HG02885 (cell line): ENCODE measurements around the gene FBN1.

Experiments used
- ATAC-seq: cut with Tn5 transposase; IDR thresholded peaks from one replicate; pipeline ENCODE4 v1.9.1; 2021; ENCODE audit warnings: mild to moderate bottlenecking; ENCODE audit not compliant: unreplicated experiment, poor library complexity

The FBN1 gene

DNA sequence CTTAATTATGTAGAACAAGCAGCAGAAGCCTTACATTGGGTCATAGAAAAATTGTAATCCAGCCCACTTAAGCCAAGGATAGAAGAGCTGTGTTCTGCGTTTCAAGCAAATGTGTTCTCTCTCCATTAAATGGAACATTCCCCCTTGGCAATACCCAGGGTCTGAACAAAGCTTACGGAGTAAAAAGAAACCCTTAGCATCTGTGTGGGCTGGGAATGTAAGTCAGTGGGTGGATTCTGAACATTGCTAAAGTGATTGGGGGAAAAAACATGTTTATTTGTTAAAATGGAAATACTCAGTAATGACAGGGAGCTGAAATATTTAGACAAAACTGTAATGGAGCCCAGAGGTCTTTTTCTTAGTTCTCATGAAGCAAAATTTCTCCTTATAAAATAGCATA lies 166.9 kb downstream of the FBN1 start:
- no peak for ATAC-seq

DNA sequence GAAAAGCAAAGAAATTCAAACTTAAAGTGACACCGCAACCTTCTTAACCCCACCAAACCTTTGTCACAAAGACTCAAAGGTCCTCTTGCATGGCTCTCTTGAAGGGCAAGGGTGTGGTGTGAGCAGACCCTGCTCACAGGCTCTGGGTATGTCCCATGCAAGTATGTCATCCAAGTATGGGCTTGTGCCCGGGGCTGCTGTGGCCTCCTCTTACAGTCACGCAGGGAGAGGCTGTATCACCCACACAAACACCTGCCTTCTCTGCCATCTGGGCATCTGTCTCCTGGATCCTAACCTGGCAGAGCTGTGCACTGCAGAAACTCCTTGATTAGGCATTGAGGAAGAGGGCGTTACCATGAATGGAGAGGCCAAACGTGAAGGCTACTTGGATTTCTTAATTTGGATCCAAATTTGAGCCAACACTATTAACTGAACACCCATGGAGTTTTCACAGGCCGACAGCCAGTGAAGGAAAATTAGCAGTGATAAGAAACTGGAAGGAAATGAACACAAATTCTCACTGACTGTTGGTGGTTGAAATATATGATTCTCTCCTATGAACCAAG lies 167.6 kb downstream of the FBN1 start:
- ATAC-seq = no peak

DNA sequence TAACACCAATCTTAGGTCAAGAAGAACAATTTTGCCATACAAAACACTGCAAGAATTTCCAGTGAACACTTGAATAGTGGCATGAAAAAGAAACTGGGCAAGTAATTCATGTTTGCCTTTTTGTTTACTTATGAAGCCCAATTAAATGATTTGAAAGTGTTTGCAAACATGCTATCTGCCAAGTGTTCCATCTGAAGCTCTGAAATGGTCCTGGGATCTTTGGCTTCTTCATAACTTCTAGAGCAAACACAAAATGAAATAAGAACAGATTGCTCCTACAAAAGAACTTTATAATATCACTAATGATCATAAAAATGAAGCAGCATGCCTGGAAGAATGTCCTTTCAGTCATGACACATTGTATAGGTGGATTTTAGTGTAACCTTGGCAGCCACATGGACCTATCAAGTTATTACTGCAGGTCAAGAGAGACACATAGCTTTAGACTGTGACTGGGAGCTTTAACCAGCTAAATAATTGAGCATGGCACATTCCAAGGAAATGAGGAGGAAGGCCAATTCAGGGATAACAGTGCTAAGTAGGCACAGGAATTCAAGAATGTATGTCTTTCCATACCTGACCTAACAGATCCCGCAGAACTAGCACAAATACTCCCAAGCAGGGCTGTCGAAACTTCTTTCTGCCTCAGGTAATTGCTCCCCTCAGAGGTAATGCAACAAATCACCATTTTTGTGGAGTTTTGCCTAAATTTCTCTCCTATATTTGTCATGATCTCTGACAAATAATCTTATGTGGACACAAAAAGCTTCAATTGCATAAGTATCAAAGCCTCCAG lies 169.7 kb downstream of the FBN1 start:
- ATAC-seq = no peak

DNA sequence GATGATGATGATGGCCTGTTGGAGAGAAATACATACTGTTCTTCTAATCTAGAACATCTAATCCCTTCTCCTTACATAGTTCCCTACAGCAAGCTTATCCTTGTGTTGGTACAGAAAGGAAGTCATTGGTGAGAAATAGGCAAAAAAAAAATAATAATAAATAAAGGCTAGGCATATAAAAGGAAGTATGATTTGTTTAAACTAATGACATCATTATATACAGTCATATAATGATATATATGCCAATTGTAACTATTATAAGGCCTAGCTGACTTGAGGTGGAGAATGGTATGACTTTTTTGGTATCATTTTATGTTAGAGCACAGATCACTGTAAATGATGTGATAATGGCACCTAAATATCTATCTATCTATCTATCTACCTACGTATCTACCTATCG lies 171.8 kb downstream of the FBN1 start:
- no peak for ATAC-seq

DNA sequence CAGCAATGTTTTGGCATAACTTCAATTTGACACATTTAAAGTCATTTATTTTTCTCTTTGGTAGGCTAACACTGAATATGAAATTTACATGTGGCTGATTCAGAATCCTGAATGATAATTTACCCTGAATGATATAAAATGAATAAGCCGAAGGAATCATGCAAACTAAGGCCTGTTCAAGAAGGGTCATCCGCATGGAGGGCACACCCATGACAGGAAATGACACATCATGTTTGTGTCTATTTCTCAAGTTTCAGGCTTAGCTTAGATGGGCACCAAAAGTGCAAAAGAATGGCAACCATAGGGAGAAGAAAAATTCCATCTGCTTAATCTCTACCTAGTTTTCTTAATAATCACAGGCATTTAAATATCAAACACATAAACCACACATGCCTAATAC lies 172.8 kb downstream of the FBN1 start:
- ATAC-seq = no peak

DNA sequence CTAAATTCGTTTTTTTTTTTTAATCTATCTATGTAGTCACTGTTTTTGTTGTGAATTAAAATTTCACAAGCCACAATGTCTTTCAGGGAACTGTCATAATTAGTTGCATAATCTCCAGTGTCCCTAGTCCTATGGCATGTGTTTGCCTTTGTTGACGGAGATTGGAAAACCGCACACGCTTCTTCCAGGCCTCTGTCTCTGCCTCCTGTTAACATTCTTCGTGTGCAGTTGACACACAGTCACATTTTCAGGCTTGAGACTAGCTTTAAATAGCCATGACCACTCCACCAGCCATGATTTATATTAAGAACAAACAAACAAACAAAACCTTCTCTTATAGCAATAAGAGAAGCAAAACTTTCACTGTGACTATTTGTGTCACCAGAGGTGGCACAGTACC lies 174.4 kb downstream of the FBN1 start:
- no peak for ATAC-seq

DNA sequence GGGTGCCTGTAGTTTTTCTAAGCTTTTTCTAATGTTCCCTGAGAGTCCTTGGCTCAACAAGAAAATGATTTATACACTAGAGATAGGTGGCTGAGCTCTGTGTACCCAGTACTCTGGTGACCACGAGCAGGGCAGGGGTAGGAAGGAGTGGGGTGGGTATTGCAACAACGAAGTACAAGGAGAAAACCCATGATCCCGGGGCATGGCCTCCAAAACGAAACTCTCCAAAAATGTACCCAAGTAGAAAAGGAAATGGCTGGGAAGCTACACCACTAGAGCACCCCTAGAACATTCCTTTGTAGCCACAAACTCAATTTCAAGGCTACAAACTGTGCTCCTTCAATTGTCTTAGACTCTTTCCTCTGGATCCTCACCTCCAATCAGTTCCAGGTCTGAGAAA lies 175.4 kb downstream of the FBN1 start:
- no peak for ATAC-seq

DNA sequence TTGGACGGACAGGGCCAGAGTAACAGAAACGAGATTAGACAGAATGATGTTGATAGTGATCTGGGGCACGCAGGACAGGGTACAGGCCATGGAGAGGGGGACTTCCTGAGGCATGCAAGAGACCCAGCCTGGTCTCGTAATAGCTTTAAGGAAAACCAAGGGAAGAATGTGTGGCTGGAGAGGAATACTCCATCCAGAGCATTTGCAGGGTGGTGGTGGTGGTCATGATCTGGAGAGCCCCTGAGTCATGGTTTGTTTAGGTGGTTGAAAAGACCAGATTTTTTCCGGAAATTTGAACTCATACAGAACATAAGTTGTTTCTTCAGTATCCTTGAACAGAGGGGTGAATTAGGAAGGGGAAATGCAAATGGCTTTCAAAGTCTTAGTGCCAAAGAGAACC lies 175.8 kb downstream of the FBN1 start:
- ATAC-seq = no peak

DNA sequence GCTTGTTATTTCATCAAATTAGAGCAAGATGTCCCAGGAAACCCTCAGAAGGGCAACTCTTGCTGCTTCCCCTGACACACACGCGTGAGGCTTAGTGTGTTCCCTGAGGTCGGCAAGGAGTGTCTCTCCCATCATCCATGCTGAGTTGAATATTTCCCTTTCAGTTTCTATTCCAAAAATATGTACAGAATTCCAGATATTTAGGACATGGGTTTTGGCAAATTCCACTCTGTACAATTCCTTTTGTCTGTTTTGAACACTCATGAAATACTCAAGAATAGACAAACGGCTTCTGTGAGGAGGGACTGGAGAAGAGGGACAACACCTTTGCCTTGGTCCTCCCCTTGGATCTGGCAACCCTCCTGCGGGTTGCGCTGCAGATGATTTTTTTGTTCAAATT lies 176.2 kb downstream of the FBN1 start:
- no peak for ATAC-seq

DNA sequence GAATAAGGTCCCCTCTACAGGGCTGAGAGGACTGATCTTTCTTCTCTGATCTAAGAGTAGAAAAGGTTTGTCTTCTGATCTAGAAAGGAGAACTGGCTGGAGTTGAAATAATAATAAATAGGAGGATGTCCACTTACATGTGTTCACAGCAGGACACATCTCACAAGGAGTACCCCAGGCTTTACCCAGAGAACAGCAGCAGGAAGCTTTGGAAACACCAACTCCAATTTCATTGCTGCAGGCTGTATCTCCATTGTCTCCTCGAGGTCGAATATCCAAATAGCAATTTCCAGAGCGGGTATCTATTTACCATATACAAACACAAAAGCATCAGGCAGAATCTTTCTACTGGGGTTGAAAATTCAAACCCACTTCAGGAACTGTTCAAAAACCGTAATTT lies 177.7 kb downstream of the FBN1 start:
- no peak for ATAC-seq

DNA sequence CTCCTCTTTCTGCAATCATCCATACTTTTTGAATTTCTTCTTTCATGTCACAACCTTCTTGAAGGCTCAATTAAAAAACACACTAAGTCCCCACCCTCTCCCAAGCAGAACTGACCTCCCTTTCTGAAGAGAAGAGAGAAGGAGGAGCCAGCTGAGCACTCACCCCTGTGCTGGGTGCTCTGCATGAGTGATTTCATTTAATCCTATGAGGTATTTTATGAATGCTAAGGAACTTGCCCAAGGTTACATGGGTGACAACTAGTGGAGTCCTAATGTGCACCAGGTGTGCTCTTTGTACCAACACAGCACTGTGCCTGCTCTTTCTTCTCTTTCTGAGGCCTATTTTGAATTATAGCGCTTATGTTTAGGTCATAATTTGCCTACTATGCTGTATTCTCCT lies 178.7 kb downstream of the FBN1 start:
- no peak for ATAC-seq

DNA sequence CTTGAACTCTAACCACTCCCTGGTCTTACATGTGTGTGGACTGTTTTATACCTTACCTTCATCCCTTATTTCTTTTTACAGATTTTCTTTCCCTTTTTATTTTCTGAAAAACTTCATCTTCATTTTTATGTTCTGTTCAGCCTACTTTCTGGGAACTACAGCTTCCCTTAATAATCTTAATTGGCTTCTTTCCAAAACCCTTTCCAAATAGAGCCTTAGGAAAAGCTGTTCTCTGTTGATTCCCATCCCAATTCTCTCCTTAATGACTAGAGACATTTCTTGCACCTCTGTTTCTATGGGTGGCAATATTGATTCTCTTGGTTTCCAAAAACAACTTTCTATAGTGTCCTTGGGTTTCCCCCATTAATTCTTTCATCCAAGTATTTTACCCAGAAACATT lies 179.4 kb downstream of the FBN1 start:
- no peak for ATAC-seq

DNA sequence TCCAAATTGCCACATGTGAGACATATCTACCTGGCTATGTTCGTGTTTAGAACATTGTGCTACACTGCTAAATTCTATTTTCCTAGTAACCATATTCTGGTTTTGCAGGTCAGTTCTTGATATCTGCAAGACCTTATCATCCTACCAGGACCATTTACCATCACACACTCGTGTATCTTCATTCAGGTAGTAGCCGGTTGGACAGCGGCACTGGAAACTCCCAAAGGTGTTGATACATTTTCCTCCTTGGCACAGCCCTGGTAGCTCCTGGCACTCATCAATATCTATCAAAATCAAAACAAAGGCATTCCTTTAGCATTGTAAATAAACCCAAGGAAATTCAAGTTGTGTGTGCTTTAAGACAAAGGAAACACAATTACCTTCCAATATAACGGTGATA lies 180.1 kb downstream of the FBN1 start:
- ATAC-seq = no peak

DNA sequence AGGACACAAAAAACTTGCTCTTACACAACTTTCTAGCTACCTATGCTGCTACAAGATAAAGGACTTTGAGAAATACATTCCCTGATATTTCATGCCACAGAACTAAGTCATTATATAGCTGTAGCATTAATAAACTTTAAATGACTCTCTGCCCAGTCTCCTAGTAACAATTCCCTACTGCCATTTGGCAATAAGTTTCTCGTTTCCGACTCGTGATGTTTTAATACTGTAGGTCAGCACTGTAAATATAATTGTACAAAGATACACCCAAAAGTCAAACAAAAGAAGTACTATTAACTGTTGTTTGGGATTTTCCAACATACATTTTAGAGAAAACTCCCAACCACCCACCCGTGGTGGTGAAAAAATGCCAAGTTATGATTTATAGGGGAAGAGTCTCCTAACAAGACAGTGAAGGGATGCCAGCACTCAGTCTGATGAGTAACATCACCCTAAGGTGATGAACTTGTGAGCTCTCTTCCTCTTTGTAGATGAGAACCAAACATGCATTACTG lies 182.1 kb downstream of the FBN1 start:
- ATAC-seq = no peak

DNA sequence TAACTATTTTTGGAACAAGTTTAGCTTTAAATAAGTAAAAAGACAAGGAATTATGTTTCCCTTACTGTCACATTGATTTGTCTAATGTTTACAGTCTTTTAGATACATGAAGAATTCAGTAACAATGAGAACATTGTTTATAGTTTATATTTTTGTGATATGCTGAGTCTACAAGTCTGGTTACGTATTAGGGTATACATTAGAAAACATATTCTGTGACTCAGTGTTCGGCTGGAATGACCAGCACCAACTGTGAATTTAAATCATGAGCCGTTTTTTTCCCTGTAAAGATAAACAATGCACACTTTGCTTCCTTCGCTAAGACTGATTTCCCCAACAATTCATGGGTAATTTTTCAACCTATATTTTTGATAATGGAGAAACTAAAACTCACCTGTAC lies 182.8 kb downstream of the FBN1 start:
- no peak for ATAC-seq

DNA sequence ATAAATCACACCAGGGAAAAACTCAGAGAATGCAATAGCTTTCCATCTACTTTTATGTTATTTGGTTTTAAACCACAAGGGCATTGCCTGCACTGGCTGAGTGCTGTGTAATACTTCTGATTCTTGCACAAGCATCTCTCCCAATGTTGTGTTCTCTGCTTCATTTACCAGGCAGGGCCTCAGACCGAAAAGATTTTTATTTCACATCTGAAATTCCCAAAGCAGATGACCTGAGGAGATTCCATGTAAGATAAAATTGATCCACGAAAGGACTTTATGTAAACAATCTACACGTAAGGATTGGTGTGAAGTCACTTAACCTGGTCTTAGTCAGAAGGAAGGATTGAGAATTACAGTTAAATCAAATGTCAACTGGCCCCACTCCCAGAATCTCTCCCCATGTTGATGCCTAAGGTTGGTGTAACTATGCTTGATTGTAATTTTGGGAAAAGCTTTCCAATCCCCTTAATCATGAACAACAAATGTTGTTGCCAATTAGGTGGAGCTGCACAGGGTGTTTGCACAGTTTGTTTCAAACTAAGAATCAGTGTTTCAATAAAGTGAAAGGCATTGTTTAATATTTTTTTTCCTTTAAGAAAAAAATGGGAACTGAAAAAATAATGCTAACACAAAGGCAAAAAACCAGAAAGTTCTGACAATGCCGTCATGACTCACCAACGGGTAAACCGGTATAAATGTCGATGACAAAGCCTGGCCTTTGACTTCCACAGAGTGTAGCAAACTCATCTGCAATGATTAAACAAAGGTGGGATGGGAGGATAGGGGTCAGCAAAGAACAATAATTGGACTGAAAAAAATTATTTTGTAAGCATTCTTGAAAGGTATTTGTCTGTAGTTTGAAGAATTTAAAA lies 185.7 kb downstream of the FBN1 start:
- no peak for ATAC-seq

DNA sequence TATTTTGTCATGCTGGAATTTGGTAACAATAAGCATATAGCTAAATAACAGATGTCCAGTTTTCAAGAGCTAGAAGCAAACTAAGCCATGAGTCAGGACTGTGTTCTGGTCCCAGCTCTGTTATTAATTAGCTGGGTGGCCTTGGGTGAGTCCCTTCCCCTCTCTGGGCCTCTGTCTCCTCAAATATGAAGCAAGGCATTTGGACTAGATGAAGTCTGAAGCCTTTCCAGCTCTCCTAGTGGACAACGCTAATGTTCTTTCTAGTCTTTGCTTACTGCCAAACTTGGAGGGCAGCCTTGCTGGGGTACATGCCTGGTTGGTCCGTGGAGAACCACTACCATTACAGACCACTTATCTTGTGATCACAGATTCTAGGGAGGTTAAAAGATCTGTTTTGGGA lies 186.6 kb downstream of the FBN1 start:
- ATAC-seq = no peak

DNA sequence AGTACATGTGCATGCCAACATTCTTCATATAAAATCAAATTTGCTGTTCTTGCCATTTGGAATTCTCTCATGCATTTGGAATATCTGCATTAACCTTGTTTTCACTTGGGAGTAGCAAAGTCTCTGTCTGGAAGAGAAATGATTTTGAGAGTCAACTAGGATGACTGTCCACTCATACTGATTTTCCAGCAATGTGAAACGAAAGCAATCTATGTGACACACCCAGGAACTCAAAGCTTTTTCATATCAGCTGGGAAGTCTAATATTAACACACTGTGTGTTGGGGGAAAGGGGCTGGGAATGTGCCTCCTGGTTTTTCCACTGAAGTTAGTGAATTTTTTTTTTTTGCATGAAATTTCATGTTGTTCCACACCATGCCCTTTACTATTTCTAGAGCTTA lies 189.4 kb downstream of the FBN1 start:
- ATAC-seq = no peak

DNA sequence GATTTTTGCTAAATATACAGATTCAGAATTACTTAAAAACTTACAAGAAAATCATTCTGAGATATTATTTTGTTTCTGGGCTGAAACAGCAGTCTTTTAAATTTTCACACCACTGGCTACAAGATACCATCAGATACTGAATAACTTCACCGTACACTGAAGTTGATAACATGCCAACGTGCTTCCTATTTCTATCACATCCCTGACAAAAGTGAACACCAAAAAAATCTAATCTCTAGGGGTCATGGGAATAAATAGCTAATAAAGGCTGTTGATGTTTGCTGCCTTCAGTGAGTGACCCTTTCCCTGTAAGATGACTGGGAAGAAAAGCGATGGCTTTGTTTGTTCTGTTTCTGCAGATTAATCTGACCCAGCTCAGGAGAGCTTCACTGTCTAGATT lies 193.8 kb downstream of the FBN1 start:
- no peak for ATAC-seq

DNA sequence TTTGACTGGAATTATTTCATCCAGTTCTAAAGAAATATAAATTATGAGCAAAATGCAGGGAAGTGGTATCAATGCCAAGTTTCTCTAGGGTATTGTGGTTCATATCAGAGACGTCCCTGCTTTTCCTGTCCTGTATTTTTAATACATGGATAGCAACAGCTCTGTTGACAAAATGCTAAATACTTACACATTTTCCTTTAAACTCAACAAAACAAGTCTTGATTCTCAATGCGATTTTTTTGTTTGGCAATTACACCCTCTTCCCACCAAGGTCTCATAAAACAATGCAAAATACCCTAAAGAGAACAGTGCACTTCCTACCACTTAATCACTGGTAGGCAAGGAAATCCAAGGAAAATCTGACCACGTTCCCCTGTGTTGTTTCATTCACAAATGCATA lies 194.3 kb downstream of the FBN1 start:
- ATAC-seq = no peak

DNA sequence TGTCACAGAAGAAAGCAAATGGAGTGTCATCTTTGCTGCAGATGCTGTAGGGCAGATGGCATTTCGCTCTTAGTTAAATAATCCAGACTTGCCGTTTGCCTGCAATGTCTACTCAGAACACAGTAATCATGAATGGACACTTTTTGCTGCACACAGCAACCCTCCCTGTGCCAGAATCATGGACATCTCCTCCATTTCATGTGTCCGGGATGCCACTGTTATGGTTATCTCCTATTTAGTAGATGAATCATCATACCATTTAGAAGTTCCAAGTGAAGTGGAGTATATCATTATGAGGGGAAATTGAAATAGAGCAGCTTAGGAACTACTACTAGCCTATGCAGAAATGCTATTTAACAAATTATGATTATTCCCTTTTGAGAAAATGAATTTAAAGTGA lies 195.8 kb downstream of the FBN1 start:
- ATAC-seq = no peak
